GM19099 (cell line): ENCODE data around the gene CEP131.

Experiments
- POLR2A ChIP-seq: IDR thresholded peaks from 3 replicates; pipeline ENCODE4 v1.6.1; 2011; ENCODE audit warnings: low read depth; ENCODE audit not compliant: insufficient read length; ENCODE audit errors: extremely low read depth

The CEP131 gene

GRCh38 chr17:81180836-81181810 lies 41.6 kb downstream of the CEP131 start:
- no peak for TF ChIP-seq POLR2A

- no peak for TF ChIP-seq POLR2A
These were observed 42.9 kb downstream of the CEP131 start for GRCh38 chr17:81179861-81180260.

- TF ChIP-seq POLR2A, result no peak
These were observed 43.5 kb downstream of the CEP131 start for GRCh38 chr17:81179220-81179619.

- no peak for TF ChIP-seq POLR2A
These were observed 44.4 kb downstream of the CEP131 start for GRCh38 chr17:81178136-81179091.

GRCh38 chr17:81176666-81177065 lies 46.1 kb downstream of the CEP131 start:
- TF ChIP-seq POLR2A, result no peak

GRCh38 chr17:81173762-81174155 lies 49.0 kb downstream of the CEP131 start:
- TF ChIP-seq POLR2A, result no peak

- no peak for TF ChIP-seq POLR2A
These were observed 49.6 kb downstream of the CEP131 start for GRCh38 chr17:81173052-81173761.

GRCh38 chr17:81171941-81172340 lies 50.8 kb downstream of the CEP131 start:
- TF ChIP-seq POLR2A, result no peak

GRCh38 chr17:81170727-81171494 lies 51.9 kb downstream of the CEP131 start:
- TF ChIP-seq POLR2A, result no peak

- TF ChIP-seq POLR2A, result no peak
These were observed 52.9 kb downstream of the CEP131 start for GRCh38 chr17:81169870-81170309.

- TF ChIP-seq POLR2A, result no peak
These were observed 55.1 kb downstream of the CEP131 start for GRCh38 chr17:81167638-81168037.

GRCh38 chr17:81167194-81167524 lies 55.6 kb downstream of the CEP131 start:
- TF ChIP-seq POLR2A, result no peak

- TF ChIP-seq POLR2A, result no peak
These were observed 56.7 kb downstream of the CEP131 start, which contains the start of gene AATK for GRCh38 chr17:81166033-81166492. AATK (minus strand) TSS chr17:81166221; CDS start chr17:81165992, 229 bp downstream.

GRCh38 chr17:81165246-81166032 lies 57.3 kb downstream of the CEP131 start, which contains the start of gene PVALEF:
PVALEF (plus strand) TSS chr17:81165507; CDS start chr17:81181227, 15,720 bp downstream.
- TF ChIP-seq POLR2A, result no peak
